ENCODE measurements around the gene SLC44A3. TPM values are rescaled to one million over a fixed set of nuclear protein-coding genes. Genes with fewer than 3 reads are reported as not detected.
"Not testable (repeated sequence)": the region's sequence is repeated elsewhere in the genome, so short reads cannot be mapped to it uniquely, and the experiment has no call there.

SLC44A3 gene
- total RNA-seq, 1 experiment from 2014 or later: 32.0 TPM

DNA sequence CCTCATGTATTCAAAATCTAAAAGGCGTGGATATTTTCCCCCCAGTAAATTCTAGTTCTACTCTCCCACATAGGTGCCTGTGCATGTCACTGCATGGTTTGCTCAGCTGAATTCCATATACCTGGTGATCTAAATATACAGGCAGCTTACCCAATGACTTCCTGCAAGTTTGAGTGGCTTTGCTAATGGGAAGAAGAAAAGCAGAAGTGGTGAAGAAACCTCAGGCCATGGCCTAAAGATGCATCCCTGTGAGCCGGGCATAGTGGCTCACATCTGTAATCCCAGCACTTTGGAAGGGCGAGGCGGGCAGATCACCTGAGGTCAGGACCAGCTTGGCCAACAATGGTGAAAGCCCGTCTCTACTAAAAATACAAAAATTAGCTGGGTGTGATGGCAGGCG, 11.5 kb downstream of the SLC44A3 start:
- TF ChIP-seq, protein P1, sequence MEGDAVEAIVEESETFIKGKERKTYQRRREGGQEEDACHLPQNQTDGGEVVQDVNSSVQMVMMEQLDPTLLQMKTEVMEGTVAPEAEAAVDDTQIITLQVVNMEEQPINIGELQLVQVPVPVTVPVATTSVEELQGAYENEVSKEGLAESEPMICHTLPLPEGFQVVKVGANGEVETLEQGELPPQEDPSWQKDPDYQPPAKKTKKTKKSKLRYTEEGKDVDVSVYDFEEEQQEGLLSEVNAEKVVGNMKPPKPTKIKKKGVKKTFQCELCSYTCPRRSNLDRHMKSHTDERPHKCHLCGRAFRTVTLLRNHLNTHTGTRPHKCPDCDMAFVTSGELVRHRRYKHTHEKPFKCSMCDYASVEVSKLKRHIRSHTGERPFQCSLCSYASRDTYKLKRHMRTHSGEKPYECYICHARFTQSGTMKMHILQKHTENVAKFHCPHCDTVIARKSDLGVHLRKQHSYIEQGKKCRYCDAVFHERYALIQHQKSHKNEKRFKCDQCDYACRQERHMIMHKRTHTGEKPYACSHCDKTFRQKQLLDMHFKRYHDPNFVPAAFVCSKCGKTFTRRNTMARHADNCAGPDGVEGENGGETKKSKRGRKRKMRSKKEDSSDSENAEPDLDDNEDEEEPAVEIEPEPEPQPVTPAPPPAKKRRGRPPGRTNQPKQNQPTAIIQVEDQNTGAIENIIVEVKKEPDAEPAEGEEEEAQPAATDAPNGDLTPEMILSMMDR (IDR thresholded peaks at IDR 0.05; ENCODE audit: unreplicated experiment): no peak
- Mint-ChIP-seq H3K36me3 (ENCODE audit: insufficient read depth, unreplicated experiment) (peaks cover 13% of the 10 kb centered on the region), H3K27me3 (ENCODE audit: unreplicated experiment) (no peaks in the 10 kb centered on the region), H3K9me3 (ENCODE audit: low read depth, unreplicated experiment) (no peaks in the 10 kb centered on the region), H3K4me3 (ENCODE audit: low read depth, unreplicated experiment) (no peak overlapping the region), H3K27ac (ENCODE audit: unreplicated experiment) (no peak overlapping the region), H3K4me1 (ENCODE audit: low read depth, unreplicated experiment) (no peaks in the 10 kb centered on the region)
- CTCF ChIA-PET: no interaction called here
- BruUV-seq (replicated peaks): no TSS peak
- intact Hi-C loops (cut with micrococcal nuclease; ENCODE audit: unreplicated experiment): no loop called here
- no peak for DNase-seq

DNA sequence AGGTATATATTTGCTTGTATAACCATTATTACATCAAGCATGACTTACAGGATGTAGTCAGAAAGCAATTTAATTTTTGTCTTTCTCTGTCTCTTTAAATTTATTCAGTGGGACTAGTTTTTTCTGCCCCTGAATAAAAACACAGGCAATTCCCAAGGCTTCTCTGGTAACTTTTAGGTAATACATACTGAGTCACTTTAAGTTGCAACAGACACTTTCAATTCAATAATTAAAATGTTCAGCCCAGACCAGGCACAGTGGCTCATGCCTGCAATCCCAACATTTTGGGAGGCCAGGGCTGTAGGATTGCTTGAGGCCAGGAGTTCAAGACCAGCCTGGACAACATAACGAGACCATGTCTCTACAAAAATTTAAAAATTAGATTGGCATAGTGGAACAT, 12.3 kb downstream of the SLC44A3 start:
- Mint-ChIP-seq H3K4me1 (ENCODE audit: low read depth, unreplicated experiment) (no peaks in the 10 kb centered on the region), H3K9me3 (ENCODE audit: low read depth, unreplicated experiment) (no peaks in the 10 kb centered on the region), H3K4me3 (ENCODE audit: low read depth, unreplicated experiment) (no peak overlapping the region), H3K36me3 (ENCODE audit: insufficient read depth, unreplicated experiment) (peaks cover 11% of the 10 kb centered on the region), H3K27me3 (ENCODE audit: unreplicated experiment) (no peaks in the 10 kb centered on the region), H3K27ac (ENCODE audit: unreplicated experiment) (no peak overlapping the region)
- TF ChIP-seq, protein P1 (IDR thresholded peaks at IDR 0.05; ENCODE audit: unreplicated experiment): no peak
- no peak for DNase-seq
- intact Hi-C loops (cut with micrococcal nuclease; ENCODE audit: unreplicated experiment): no loop called here
- CTCF ChIA-PET: interaction anchor here (1.7 kb wide), 1 partner anchor 11 kb away, joined by 5 read pairs; no protein-coding TSS in a partner anchor
- BruUV-seq (replicated peaks): no TSS peak

- TF ChIP-seq, protein P1 (IDR thresholded peaks at IDR 0.05; ENCODE audit: unreplicated experiment): no peak
- Mint-ChIP-seq H3K27ac (ENCODE audit: unreplicated experiment) (no peak overlapping the region), H3K4me3 (ENCODE audit: low read depth, unreplicated experiment) (no peak overlapping the region), H3K4me1 (ENCODE audit: low read depth, unreplicated experiment) (no peaks in the 10 kb centered on the region), H3K27me3 (ENCODE audit: unreplicated experiment) (no peaks in the 10 kb centered on the region), H3K36me3 (ENCODE audit: insufficient read depth, unreplicated experiment) (peaks cover 5% of the 10 kb centered on the region), H3K9me3 (ENCODE audit: low read depth, unreplicated experiment) (no peaks in the 10 kb centered on the region)
- intact Hi-C loops (cut with micrococcal nuclease; ENCODE audit: unreplicated experiment): no loop called here
- CTCF ChIA-PET: interaction anchor here (0.7 to 1.7 kb wide), 3 partner anchors 11 to 209 kb away, joined by 3 to 5 read pairs (median 5); no protein-coding TSS in a partner anchor
- BruUV-seq (replicated peaks): no TSS peak
- DNase-seq: no peak
Observed at GRCh38 chr1:94832931-94833585, 12.9 kb downstream of the SLC44A3 start.

- TF ChIP-seq, protein P1 (IDR thresholded peaks at IDR 0.05; ENCODE audit: unreplicated experiment): no peak
- DNase-seq: no peak
- H3K36me3 Mint-ChIP-seq (ENCODE audit: insufficient read depth, unreplicated experiment): peaks cover 10% of the 10 kb centered on the region
- BruUV-seq (replicated peaks): no TSS peak
- H3K27me3 Mint-ChIP-seq (ENCODE audit: unreplicated experiment): no peaks in the 10 kb centered on the region
- H3K27ac Mint-ChIP-seq (ENCODE audit: unreplicated experiment): no peak overlapping the region
- intact Hi-C loops (cut with micrococcal nuclease; ENCODE audit: unreplicated experiment): no loop called here
- no peak overlapping the region for H3K4me3 Mint-ChIP-seq (ENCODE audit: low read depth, unreplicated experiment)
- H3K9me3 Mint-ChIP-seq (ENCODE audit: low read depth, unreplicated experiment): no peaks in the 10 kb centered on the region
- CTCF ChIA-PET: interaction anchor here (1.0 kb wide), 1 partner anchor 15 kb away, joined by 3 read pairs; no protein-coding TSS in a partner anchor
- no peaks in the 10 kb centered on the region for H3K4me1 Mint-ChIP-seq (ENCODE audit: low read depth, unreplicated experiment)
Observed at GRCh38 chr1:94836891-94837290, 16.7 kb downstream of the SLC44A3 start.

- intact Hi-C loops (cut with micrococcal nuclease; ENCODE audit: unreplicated experiment); H3K9me3 Mint-ChIP-seq (ENCODE audit: low read depth, unreplicated experiment); H3K27me3 Mint-ChIP-seq (ENCODE audit: unreplicated experiment); H3K4me3 Mint-ChIP-seq (ENCODE audit: low read depth, unreplicated experiment); DNase-seq; H3K4me1 Mint-ChIP-seq (ENCODE audit: low read depth, unreplicated experiment); BruUV-seq (replicated peaks); CTCF ChIA-PET; H3K27ac Mint-ChIP-seq (ENCODE audit: unreplicated experiment): not testable (repeated sequence)
- peaks cover 29% of the 10 kb centered on the region for H3K36me3 Mint-ChIP-seq (ENCODE audit: insufficient read depth, unreplicated experiment)
Observed at GRCh38 chr1:94840381-94840780, 20.2 kb downstream of the SLC44A3 start.
